RWPE2 (cell line): ENCODE measurements around the gene IL21R.

ENCODE experiments used
- ATAC-seq: fragments of 200-7000 bp; cut with Tn5 transposase; 3 replicates; pipeline ENCODE4 v1.9.1; 2021; ENCODE audit warnings: low read depth
- DNase-seq: peaks from one replicate; pipeline ENCODE4 v3.0.0-alpha.2; 2020; ENCODE audit warnings: low spot score
- H3K27ac ChIP-seq: fragments of 450-650 bp; 2 replicates; pipeline ENCODE4 v1.5.1; 2017; ENCODE audit warnings: mild to moderate bottlenecking; ENCODE audit not compliant: poor library complexity, severe bottlenecking
- H3K27me3 ChIP-seq: fragments of 250-450 bp; sonication (Bioruptor Pico); 2 replicates; pipeline ENCODE4 v1.5.1; 2021; ENCODE audit warnings: mild to moderate bottlenecking, moderate library complexity; ENCODE audit not compliant: insufficient read depth, poor library complexity, severe bottlenecking
- H3K36me3 ChIP-seq: fragments of 250-450 bp; sonication (Bioruptor Pico); 2 replicates; pipeline ENCODE4 v1.5.1; 2020; ENCODE audit warnings: low read depth, mild to moderate bottlenecking, moderate library complexity
- H3K4me1 ChIP-seq: fragments of 250-450 bp; sonication (Bioruptor Pico); 2 replicates; pipeline ENCODE4 v1.5.1; 2021; ENCODE audit warnings: mild to moderate bottlenecking, moderate library complexity; ENCODE audit not compliant: insufficient read depth, poor library complexity, severe bottlenecking
- H3K4me3 ChIP-seq: fragments of 250-450 bp; sonication (Bioruptor Pico); 2 replicates; pipeline ENCODE4 v1.5.1; 2021; ENCODE audit warnings: mild to moderate bottlenecking, moderate library complexity; ENCODE audit not compliant: severe bottlenecking
- H3K9me3 ChIP-seq: fragments of 250-450 bp; sonication (Bioruptor Pico); 2 replicates; pipeline ENCODE4 v1.5.1; 2021; ENCODE audit warnings: mild to moderate bottlenecking, moderate library complexity; ENCODE audit not compliant: severe bottlenecking
- CTCF ChIP-seq: fragments of 450-650 bp; IDR thresholded peaks from one replicate; pipeline ENCODE4 v1.5.1; 2017; ENCODE audit warnings: mild to moderate bottlenecking, moderate library complexity; ENCODE audit not compliant: poor library complexity, severe bottlenecking

IL21R gene

GRCh38 chr16:27495191-27495590 is 93.2 kb downstream of the IL21R start:
- TF ChIP-seq CTCF: no peak
- Histone ChIP-seq H3K4me3 (no peak overlapping the region), H3K36me3 (peaks cover 82% of the 10 kb centered on the region), H3K27me3 (no peaks in the 10 kb centered on the region), H3K27ac (no peak overlapping the region), H3K4me1 (no peaks in the 10 kb centered on the region), H3K9me3 (no peaks in the 10 kb centered on the region)
- DNase-seq (no peak), ATAC-seq (no peak)

- no peak for ATAC-seq
- no peaks in the 10 kb centered on the region for H3K27me3 ChIP-seq
- H3K27ac ChIP-seq: no peak overlapping the region
- no peak for TF ChIP-seq CTCF
- H3K36me3 ChIP-seq: peaks cover 84% of the 10 kb centered on the region
- H3K4me1 ChIP-seq: no peaks in the 10 kb centered on the region
- H3K9me3 ChIP-seq: no peaks in the 10 kb centered on the region
- H3K4me3 ChIP-seq: no peak overlapping the region
- DNase-seq: no peak
Measured at GRCh38 chr16:27498031-27498825, 96.3 kb downstream of the IL21R start.

GRCh38 chr16:27498916-27499658 is 97.1 kb downstream of the IL21R start:
- Histone ChIP-seq H3K4me1 (no peaks in the 10 kb centered on the region), H3K27me3 (no peaks in the 10 kb centered on the region), H3K9me3 (no peaks in the 10 kb centered on the region), H3K27ac (no peak overlapping the region), H3K36me3 (peaks cover 84% of the 10 kb centered on the region), H3K4me3 (no peak overlapping the region)
- TF ChIP-seq CTCF: no peak
- DNase-seq: no peak
- no peak for ATAC-seq

- TF ChIP-seq CTCF: no peak
- Histone ChIP-seq H3K27me3 (no peaks in the 10 kb centered on the region), H3K36me3 (peaks cover 85% of the 10 kb centered on the region), H3K4me3 (no peak overlapping the region), H3K9me3 (no peaks in the 10 kb centered on the region), H3K27ac (no peak overlapping the region), H3K4me1 (no peaks in the 10 kb centered on the region)
- DNase-seq (no peak), ATAC-seq (no peak)
Measured at GRCh38 chr16:27499659-27500055, 97.7 kb downstream of the IL21R start.
